ENCODE measurements around the gene CEACAM3. TPM values are rescaled to one million over a fixed set of nuclear protein-coding genes. Genes with fewer than 3 reads are reported as not detected.

CEACAM3 gene
- polyA plus RNA-seq, 2 of the 4 experiments (the other 2 are of a cell fraction), result not detected

- no peaks in the 10 kb centered on the region for H3K9me3 ChIP-seq
- DNase-seq (ENCODE audit: low read depth in 1 of 2, low spot score in 1 of 2), result peak; percentile 82 to 94
- H3K4me2 ChIP-seq, result no peak overlapping the region
- ATAC-seq, result peak; percentile 92 to 96
- TF ChIP-seq SMC3 (IDR thresholded peaks at IDR 0.05) (peak; percentile 50), ZC3H11A (IDR thresholded peaks at IDR 0.05) (peak; percentile 2; the same call in 1 of the 2 replicates), HOXB5 (CRISPR knock-in tag; IDR thresholded peaks at IDR 0.05) (no peak), RAD21 (conservative IDR thresholded peaks at IDR 0.05 in 1 of 2, IDR thresholded peaks at IDR 0.05 in 1 of 2) (peak; percentile 86 to 96)
- TF ChIP-seq, protein P1, sequence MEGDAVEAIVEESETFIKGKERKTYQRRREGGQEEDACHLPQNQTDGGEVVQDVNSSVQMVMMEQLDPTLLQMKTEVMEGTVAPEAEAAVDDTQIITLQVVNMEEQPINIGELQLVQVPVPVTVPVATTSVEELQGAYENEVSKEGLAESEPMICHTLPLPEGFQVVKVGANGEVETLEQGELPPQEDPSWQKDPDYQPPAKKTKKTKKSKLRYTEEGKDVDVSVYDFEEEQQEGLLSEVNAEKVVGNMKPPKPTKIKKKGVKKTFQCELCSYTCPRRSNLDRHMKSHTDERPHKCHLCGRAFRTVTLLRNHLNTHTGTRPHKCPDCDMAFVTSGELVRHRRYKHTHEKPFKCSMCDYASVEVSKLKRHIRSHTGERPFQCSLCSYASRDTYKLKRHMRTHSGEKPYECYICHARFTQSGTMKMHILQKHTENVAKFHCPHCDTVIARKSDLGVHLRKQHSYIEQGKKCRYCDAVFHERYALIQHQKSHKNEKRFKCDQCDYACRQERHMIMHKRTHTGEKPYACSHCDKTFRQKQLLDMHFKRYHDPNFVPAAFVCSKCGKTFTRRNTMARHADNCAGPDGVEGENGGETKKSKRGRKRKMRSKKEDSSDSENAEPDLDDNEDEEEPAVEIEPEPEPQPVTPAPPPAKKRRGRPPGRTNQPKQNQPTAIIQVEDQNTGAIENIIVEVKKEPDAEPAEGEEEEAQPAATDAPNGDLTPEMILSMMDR (IDR thresholded peaks at IDR 0.05), result peak; percentile 91
- H3K27ac ChIP-seq, result no peak overlapping the region
- ChIA-PET CTCF (interaction anchor here (0.5 to 18.4 kb wide), 35 partner anchors 10 to 428 kb away, joined by 3 to 428 read pairs (median 5); partner anchors contain the start of genes CEACAM3, CEACAM6 and RPS19), POLR2A (interaction anchor here (0.6 kb wide), 1 partner anchor 112 kb away, joined by 6 read pairs; the partner anchor contains the start of gene CEACAM5)
- H3K4me1 ChIP-seq, result no peaks in the 10 kb centered on the region
- peak; percentile 99 for FAIRE-seq
- 28% methylated on average over 12 of the region's 12 CpGs for WGBS (ENCODE audit: missing lambda C conversion rate)
- H3K4me3 ChIP-seq, result no peak overlapping the region
Measured at GRCh38 chr19:41821003-41821735, 24.8 kb downstream of the CEACAM3 start.

DNA sequence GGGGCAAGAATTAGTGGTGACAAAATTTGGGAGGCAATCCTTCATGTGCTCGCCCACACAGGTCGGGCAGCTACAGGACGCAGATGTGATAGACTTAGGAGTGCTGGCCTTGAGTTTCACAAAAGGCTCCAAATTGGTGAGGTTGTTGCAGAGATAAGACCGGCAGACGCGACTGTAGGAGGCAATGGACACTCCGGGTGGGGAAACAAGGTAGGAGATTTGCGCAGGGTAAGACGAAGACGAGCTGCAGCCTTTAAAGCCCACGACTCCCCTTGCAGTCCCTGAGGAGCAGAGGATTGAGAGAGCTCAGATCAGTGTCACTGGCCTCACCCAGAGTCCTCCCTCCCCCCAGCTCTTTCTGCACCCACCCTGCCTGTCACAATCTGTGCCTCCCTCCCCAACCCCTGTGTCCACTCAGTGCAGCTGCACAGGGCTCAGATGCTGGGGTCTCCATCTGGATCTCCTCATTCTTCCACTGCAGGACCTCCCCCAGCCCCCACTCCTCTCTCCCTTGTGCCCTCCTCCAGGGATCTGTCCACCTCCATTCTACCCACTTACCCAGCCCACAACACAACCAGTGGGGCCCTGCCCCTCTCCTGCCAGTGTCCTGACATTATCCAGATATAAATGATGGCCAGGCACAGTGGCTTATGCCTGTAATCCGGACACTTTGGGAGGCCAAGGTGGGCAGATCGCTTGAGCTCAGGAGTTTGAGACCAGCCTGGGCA lies 41.8 kb downstream of the CEACAM3 start:
- TF ChIP-seq FOSB (CRISPR knock-in tag; IDR thresholded peaks at IDR 0.05) (no peak), BHLHE40 (IDR thresholded peaks at IDR 0.05; ENCODE audit: low read depth, low read length) (no peak), TFCP2L1 (CRISPR knock-in tag; IDR thresholded peaks at IDR 0.05) (no peak), HDAC2 (IDR thresholded peaks at IDR 0.05) (no peak), POLR2A (IDR thresholded peaks at IDR 0.05; ENCODE audit: low read length) (no peak)
- TF ChIP-seq, protein P2, sequence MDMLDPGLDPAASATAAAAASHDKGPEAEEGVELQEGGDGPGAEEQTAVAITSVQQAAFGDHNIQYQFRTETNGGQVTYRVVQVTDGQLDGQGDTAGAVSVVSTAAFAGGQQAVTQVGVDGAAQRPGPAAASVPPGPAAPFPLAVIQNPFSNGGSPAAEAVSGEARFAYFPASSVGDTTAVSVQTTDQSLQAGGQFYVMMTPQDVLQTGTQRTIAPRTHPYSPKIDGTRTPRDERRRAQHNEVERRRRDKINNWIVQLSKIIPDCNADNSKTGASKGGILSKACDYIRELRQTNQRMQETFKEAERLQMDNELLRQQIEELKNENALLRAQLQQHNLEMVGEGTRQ (IDR thresholded peaks at IDR 0.05), result no peak
- Histone ChIP-seq H3K4me3 (no peak overlapping the region), H3K4me1 (no peaks in the 10 kb centered on the region), H3K27ac (no peak overlapping the region), H3K4me2 (no peak overlapping the region), H3K9me3 (no peaks in the 10 kb centered on the region)
- FAIRE-seq, result no peak
- WGBS (ENCODE audit: missing lambda C conversion rate), result 22% methylated on average over 13 of the region's 13 CpGs
- peak; percentile 7 to 20; a peak in 4 of 6 replicates for ATAC-seq
- ChIA-PET POLR2A (interaction anchor here (0.9 kb wide), 1 partner anchor 22 kb away, joined by 3 read pairs; the partner anchor contains the start of gene RPS19), CTCF (interaction anchor here (0.5 to 11.2 kb wide), 11 partner anchors 15 to 260 kb away, joined by 3 to 243 read pairs (median 7); partner anchors contain the start of genes CEACAM3 and RPS19)
- no peak for DNase-seq (ENCODE audit: low read depth in 1 of 2, low spot score in 1 of 2)

DNA sequence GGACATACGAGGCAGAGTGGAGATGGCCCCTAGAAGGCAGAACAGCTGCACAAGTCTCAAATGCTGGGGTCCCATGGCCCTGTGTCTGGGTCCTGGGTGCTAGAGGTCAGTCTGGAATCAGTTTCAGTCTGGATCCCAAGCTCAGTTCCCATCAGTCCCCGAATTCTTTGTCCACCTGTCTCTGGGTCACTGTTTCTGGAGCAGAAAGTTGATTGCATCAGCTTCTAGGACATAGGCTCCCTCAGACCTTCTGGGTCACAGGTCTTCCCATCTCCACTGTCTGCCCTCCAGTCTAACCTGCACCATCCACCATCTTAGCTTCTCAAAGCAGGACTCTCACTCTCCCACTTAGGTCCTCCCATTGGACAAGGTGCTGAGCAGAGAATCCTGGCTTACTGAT lies 42.8 kb downstream of the CEACAM3 start:
- FAIRE-seq, result peak; percentile 78
- no peak for ATAC-seq
- 5% methylated on average over 2 of the region's 2 CpGs for WGBS (ENCODE audit: missing lambda C conversion rate)
- H3K4me3 ChIP-seq, result no peak overlapping the region
- POLR2A ChIA-PET, result interaction anchor here (0.9 kb wide), 1 partner anchor 21 kb away, joined by 3 read pairs; the partner anchor contains the start of gene RPS19
- H3K4me2 ChIP-seq, result no peak overlapping the region
- H3K27ac ChIP-seq, result no peak overlapping the region
- no peak for DNase-seq (ENCODE audit: low read depth in 1 of 2, low spot score in 1 of 2)
- no peaks in the 10 kb centered on the region for H3K4me1 ChIP-seq
- CTCF ChIA-PET, result interaction anchor here (0.9 to 11.2 kb wide), 7 partner anchors 14 to 195 kb away, joined by 3 to 243 read pairs (median 9); partner anchors contain the start of genes CEACAM3 and RPS19
- no peaks in the 10 kb centered on the region for H3K9me3 ChIP-seq
- TF ChIP-seq NPAS2 (CRISPR knock-in tag; IDR thresholded peaks at IDR 0.05; ENCODE audit: borderline replicate concordance) (no peak), PHF8 (IDR thresholded peaks at IDR 0.05; ENCODE audit: borderline replicate concordance, low read depth) (no peak), RARB (CRISPR knock-in tag; IDR thresholded peaks at IDR 0.05) (no peak), BCL3 (IDR thresholded peaks at IDR 0.05) (no peak), ZFP36 (IDR thresholded peaks at IDR 0.05; ENCODE audit: borderline replicate concordance, partially characterized antibody) (no peak), NFE2L2 (conservative IDR thresholded peaks at IDR 0.05; ENCODE audit: low read length) (no peak), FOSB (CRISPR knock-in tag; IDR thresholded peaks at IDR 0.05) (no peak), MAZ (IDR thresholded peaks at IDR 0.05; ENCODE audit: borderline replicate concordance, low read depth, low read length) (no peak), HOXA7 (CRISPR knock-in tag; IDR thresholded peaks at IDR 0.05) (no peak)
- TF ChIP-seq, protein P1 (IDR thresholded peaks at IDR 0.05), result no peak
- TF ChIP-seq, protein P3, sequence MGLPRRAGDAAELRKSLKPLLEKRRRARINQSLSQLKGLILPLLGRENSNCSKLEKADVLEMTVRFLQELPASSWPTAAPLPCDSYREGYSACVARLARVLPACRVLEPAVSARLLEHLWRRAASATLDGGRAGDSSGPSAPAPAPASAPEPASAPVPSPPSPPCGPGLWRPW (IDR thresholded peaks at IDR 0.05), result no peak
- TF ChIP-seq, protein P4, sequence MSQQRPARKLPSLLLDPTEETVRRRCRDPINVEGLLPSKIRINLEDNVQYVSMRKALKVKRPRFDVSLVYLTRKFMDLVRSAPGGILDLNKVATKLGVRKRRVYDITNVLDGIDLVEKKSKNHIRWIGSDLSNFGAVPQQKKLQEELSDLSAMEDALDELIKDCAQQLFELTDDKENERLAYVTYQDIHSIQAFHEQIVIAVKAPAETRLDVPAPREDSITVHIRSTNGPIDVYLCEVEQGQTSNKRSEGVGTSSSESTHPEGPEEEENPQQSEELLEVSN (IDR thresholded peaks at IDR 0.05; ENCODE audit: borderline replicate concordance, low read depth), result no peak

Measured in A549 (cell line).